H9 (cell line): Measurements from ENCODE around the gene NEMP1. TPM values are rescaled to one million over a fixed set of nuclear protein-coding genes. Genes with fewer than 3 reads are reported as not detected.

Experiments used
- DNase-seq: peaks from one replicate; pipeline ENCODE4 v3.0.0-alpha.2; 2017
- H2AFZ ChIP-seq: one replicate; pipeline ENCODE4 v1.6.1; 2013; ENCODE audit warnings: mild to moderate bottlenecking, low read length, control low read depth, moderate library complexity
- H2AK5ac ChIP-seq: 2 replicates; pipeline ENCODE4 v1.6.1; 2013; ENCODE audit warnings: low read length, control low read depth, mixed read lengths; ENCODE audit not compliant: insufficient read length
- H2BK120ac ChIP-seq: one replicate; pipeline ENCODE4 v1.6.1; 2013; ENCODE audit warnings: low read depth, mild to moderate bottlenecking, low read length, control low read depth, inconsistent platforms; ENCODE audit not compliant: poor library complexity, severe bottlenecking
- H2BK12ac ChIP-seq: 2 replicates; pipeline ENCODE4 v1.6.1; 2013; ENCODE audit warnings: low read length, control low read depth, mixed read lengths, low read depth; ENCODE audit not compliant: insufficient read length
- H2BK15ac ChIP-seq: 2 replicates; pipeline ENCODE4 v1.6.1; 2013; ENCODE audit warnings: low read depth, low read length, control low read depth
- H2BK20ac ChIP-seq: one replicate; pipeline ENCODE4 v1.6.1; 2013; ENCODE audit warnings: low read depth, mild to moderate bottlenecking, low read length, control low read depth, inconsistent platforms; ENCODE audit not compliant: poor library complexity, severe bottlenecking
- H2BK5ac ChIP-seq: 2 replicates; pipeline ENCODE4 v1.6.1; 2013; ENCODE audit warnings: low read length, control low read depth, mixed read lengths; ENCODE audit not compliant: insufficient read length
- H3K14ac ChIP-seq: 2 replicates; pipeline ENCODE4 v1.6.1; 2013; ENCODE audit warnings: low read length, control low read depth; ENCODE audit not compliant: insufficient read depth
- H3K18ac ChIP-seq: 2 replicates; pipeline ENCODE4 v1.6.1; 2013; ENCODE audit warnings: low read depth, mild to moderate bottlenecking, mixed read lengths, low read length, control low read depth; ENCODE audit not compliant: insufficient read length
- H3K23ac ChIP-seq: 2 replicates; pipeline ENCODE4 v1.6.1; 2013; ENCODE audit warnings: low read length, control low read depth, mixed read lengths, low read depth; ENCODE audit not compliant: insufficient read length
- H3K23me2 ChIP-seq: 2 replicates; pipeline ENCODE4 v1.6.1; 2013; ENCODE audit warnings: low read depth, mild to moderate bottlenecking, mixed read lengths, low read length, control low read depth; ENCODE audit not compliant: insufficient read length, poor library complexity, severe bottlenecking
- H3K27ac ChIP-seq: 2 replicates; pipeline ENCODE4 v1.5.1; 2013; ENCODE audit warnings: low read length, control low read depth, mixed read lengths, low read depth; ENCODE audit not compliant: insufficient read length
- H3K27me3 ChIP-seq: 2 replicates; pipeline ENCODE4 v1.6.1; 2013; ENCODE audit warnings: low read length, control low read depth, inconsistent platforms; ENCODE audit not compliant: insufficient read depth
- H3K4ac ChIP-seq: 2 replicates; pipeline ENCODE4 v1.6.1; 2013; ENCODE audit warnings: low read depth, mild to moderate bottlenecking, control low read depth, inconsistent platforms, low read length, moderate library complexity
- H3K4me1 ChIP-seq: 2 replicates; pipeline ENCODE4 v1.6.1; 2013; ENCODE audit warnings: low read length, control low read depth, inconsistent platforms; ENCODE audit not compliant: insufficient read depth
- H3K4me2 ChIP-seq: 2 replicates; pipeline ENCODE4 v1.6.1; 2013; ENCODE audit warnings: low read length, control low read depth, mixed read lengths; ENCODE audit not compliant: insufficient read length, insufficient read depth
- H3K56ac ChIP-seq: 2 replicates; pipeline ENCODE4 v1.6.1; 2013; ENCODE audit warnings: low read depth, mild to moderate bottlenecking, mixed read lengths, low read length, control low read depth; ENCODE audit not compliant: insufficient read length
- H3K79me1 ChIP-seq: 2 replicates; pipeline ENCODE4 v1.6.1; 2013; ENCODE audit warnings: low read depth, mild to moderate bottlenecking, moderate library complexity, low read length, control low read depth, inconsistent platforms; ENCODE audit not compliant: insufficient read depth, poor library complexity, severe bottlenecking
- H3K79me2 ChIP-seq: 2 replicates; pipeline ENCODE4 v1.6.1; 2013; ENCODE audit warnings: low read length, control low read depth, inconsistent platforms; ENCODE audit not compliant: insufficient read depth
- H3K9ac ChIP-seq: 2 replicates; pipeline ENCODE4 v1.6.1; 2013; ENCODE audit warnings: low read length, control low read depth, mixed read lengths; ENCODE audit not compliant: insufficient read length; ENCODE audit errors: extremely low read depth
- H3K9me3 ChIP-seq: one replicate; pipeline ENCODE4 v1.6.1; 2013; ENCODE audit warnings: low read depth, low read length, inconsistent platforms; ENCODE audit not compliant: control insufficient read depth
- H3T11ph ChIP-seq: one replicate; pipeline ENCODE4 v1.6.1; 2013; ENCODE audit warnings: mild to moderate bottlenecking, low read length, control low read depth, inconsistent platforms
- H4K20me1 ChIP-seq: one replicate; pipeline ENCODE4 v1.6.1; 2013; ENCODE audit not compliant: control insufficient read depth, insufficient read length, insufficient read depth
- H4K5ac ChIP-seq: 2 replicates; pipeline ENCODE4 v1.6.1; 2013; ENCODE audit warnings: low read depth, mild to moderate bottlenecking, mixed read lengths, low read length, control low read depth; ENCODE audit not compliant: insufficient read length
- H4K8ac ChIP-seq: replicated peaks from 2 replicates; pipeline ENCODE4 v1.6.1; 2013; ENCODE audit warnings: low read length, control low read depth, mixed read lengths, low read depth; ENCODE audit not compliant: insufficient read length
- H4K91ac ChIP-seq: 2 replicates; pipeline ENCODE4 v1.6.1; 2013; ENCODE audit warnings: low read depth, mild to moderate bottlenecking, moderate library complexity, mixed read lengths, low read length, control low read depth; ENCODE audit not compliant: insufficient read length
- H3K27ac Mint-ChIP-seq, 3 experiments: 2 replicates in 2 of 3; 3 replicates in 1 of 3; pipeline ENCODE4 v1.8.0; 2020 to 2021; ENCODE audit warnings: mixed read lengths in 3 of 3, mild to moderate bottlenecking in 1 of 3, moderate library complexity in 1 of 3
- H3K27me3 Mint-ChIP-seq: 2 replicates; pipeline ENCODE4 v1.8.0; 2021; ENCODE audit warnings: low read depth, mild to moderate bottlenecking, moderate library complexity, mixed read lengths
- H3K36me3 Mint-ChIP-seq, 3 experiments: 2 replicates in 2 of 3; 3 replicates in 1 of 3; pipeline ENCODE4 v1.8.0; 2020 to 2021; ENCODE audit warnings: low read depth in 3 of 3, mixed read lengths in 3 of 3; ENCODE audit not compliant: insufficient read depth in 1 of 3
- H3K4me1 Mint-ChIP-seq, 2 experiments: 2 replicates each; pipeline ENCODE4 v1.8.0; 2020; ENCODE audit warnings: mixed read lengths in 2 of 2
- H3K4me3 Mint-ChIP-seq, 2 experiments: 2 replicates in 1 of 2; 3 replicates in 1 of 2; pipeline ENCODE4 v1.8.0; 2020 to 2021; ENCODE audit warnings: mild to moderate bottlenecking in 2 of 2, mixed read lengths in 2 of 2, moderate library complexity in 1 of 2
- H3K9me3 Mint-ChIP-seq, 2 experiments: 2 replicates in 1 of 2; 3 replicates in 1 of 2; pipeline ENCODE4 v1.8.0; 2020; ENCODE audit warnings: mild to moderate bottlenecking in 2 of 2, mixed read lengths in 2 of 2, moderate library complexity in 1 of 2
- CTCF ChIP-seq: fragments of 200-600 bp; sonication (generic); conservative IDR thresholded peaks from 3 replicates; pipeline ENCODE4 v1.8.0; 2021; ENCODE audit warnings: antibody characterized with exemption, mild to moderate bottlenecking
- WGBS: extraction: QIAGEN DNeasy Blood & Tissue Kit; methylation state at CpG from one replicate; pipeline ENCODE4 v1.1.7; 2013; ENCODE audit warnings: missing lambda C conversion rate, low lambda C conversion rate, mixed read lengths; ENCODE audit not compliant: insufficient read length; ENCODE audit errors: extremely low coverage; 5-methylcytosine and 5-hydroxymethylcytosine counted together
- total RNA-seq: library from RNA; stranded (reverse); gene quantifications from 2 replicates; pipeline ENCODE4 v1.2.1, GENCODE V29; 2021

NEMP1 gene
- total RNA-seq, 1 experiment from 2014 or later = 50.1 TPM

- H4K8ac ChIP-seq = no peak within 1 kb of the TSS
- H3K56ac ChIP-seq = no peak within 1 kb of the TSS
- peak within 1 kb of the TSS in 1 of 3 experiments; percentile 68; a peak in 1 of 7 replicates for H3K27ac Mint-ChIP-seq
- H2AK5ac ChIP-seq = no peak within 1 kb of the TSS
- H3K4me1 ChIP-seq = peaks cover 4% of the 10 kb centered on the region; the same call in 1 of the 2 replicates
- no peak within 1 kb of the TSS for H3K4ac ChIP-seq
- H3K79me1 ChIP-seq = no peaks in the 10 kb centered on the region
- H2BK120ac ChIP-seq = no peak within 1 kb of the TSS
- no peak within 1 kb of the TSS for H2BK20ac ChIP-seq
- H2BK15ac ChIP-seq = no peak within 1 kb of the TSS
- H3K27ac ChIP-seq = no peak within 1 kb of the TSS
- no peaks in the 10 kb centered on the region; the same call in 1 of the 2 replicates for H3K27me3 ChIP-seq
- no peak within 1 kb of the TSS for H2BK5ac ChIP-seq
- peak within 1 kb of the TSS; percentile 10 for H3K4me2 ChIP-seq
- peaks cover 24 to 59% of the 10 kb centered on the region in 2 experiments for H3K4me1 Mint-ChIP-seq
- no peaks in the 10 kb centered on the region for H3K9me3 Mint-ChIP-seq
- WGBS = no CpG with 5 or more reads among the region's 6 CpGs
- no peak within 1 kb of the TSS for H3T11ph ChIP-seq
- no peak for TF ChIP-seq CTCF
- H3K9ac ChIP-seq = no peak within 1 kb of the TSS
- H4K5ac ChIP-seq = no peak within 1 kb of the TSS
- H3K23me2 ChIP-seq = no peaks in the 10 kb centered on the region
- no peaks in the 10 kb centered on the region for H4K20me1 ChIP-seq
- no peaks in the 10 kb centered on the region for H3K9me3 ChIP-seq
- H3K18ac ChIP-seq = peak within 1 kb of the TSS; percentile 62
- H2AFZ ChIP-seq = no peak within 1 kb of the TSS
- H3K4me3 Mint-ChIP-seq = peak within 1 kb of the TSS; percentile 21 to 76; a peak in 4 of 5 replicates
- H3K36me3 Mint-ChIP-seq = peaks cover 0 to 2% (median 0%) of the 10 kb centered on the region in 3 experiments; a peak in 2 of 7 replicates
- DNase-seq = peak; percentile 85
- no peaks in the 10 kb centered on the region for H3K79me2 ChIP-seq
- H4K91ac ChIP-seq = no peak within 1 kb of the TSS
- H2BK12ac ChIP-seq = peak within 1 kb of the TSS; percentile 17
- H3K27me3 Mint-ChIP-seq = peaks cover 6% of the 10 kb centered on the region
- no peak within 1 kb of the TSS for H3K23ac ChIP-seq
- peak within 1 kb of the TSS; percentile 88; the same call in 1 of the 2 replicates for H3K14ac ChIP-seq
These were observed 62.2 kb downstream of the NEMP1 start, which contains the start of gene TAC3 for GRCh38 chr12:57016348-57016747. TAC3 (minus strand) TSS chr12:57016529; CDS start chr12:57015797, 732 bp downstream.
